Measurements from ENCODE around the gene ANKRD36C. TPM values are rescaled to one million over a fixed set of nuclear protein-coding genes. Genes with fewer than 3 reads are reported as not detected.
"Not testable (repeated sequence)": the region's sequence is repeated elsewhere in the genome, so short reads cannot be mapped to it uniquely, and the experiment has no call there.

The ANKRD36C gene
- 86.4 TPM for total RNA-seq (ENCODE audit: insufficient read depth, low replicate concordance)

- DNase-seq (ENCODE audit: low spot score), result peak; percentile 44
Observed at GRCh38 chr2:95991351-95992094, at the start of gene ANKRD36C. Gene ANKRD36C, minus strand, starts transcription at chr2:95991824. Its CDS starts 116 bp downstream, at chr2:95991708.

GRCh38 chr2:96035554-96035953 is 43.9 kb upstream of the ANKRD36C start:
- DNase-seq (ENCODE audit: low spot score), result not testable (repeated sequence)

GRCh38 chr2:96034792-96035191 is 43.2 kb upstream of the ANKRD36C start, which contains the start of gene GPAT2:
Gene GPAT2, minus strand, starts transcription at chr2:96034916. Its CDS starts 2,557 bp downstream, at chr2:96032359.
- not testable (repeated sequence) for DNase-seq (ENCODE audit: low spot score)

- not testable (repeated sequence) for DNase-seq (ENCODE audit: low spot score)
Observed at GRCh38 chr2:96033997-96034396, 42.4 kb upstream of the ANKRD36C start.

GRCh38 chr2:96027725-96028325 is 36.2 kb upstream of the ANKRD36C start:
- not testable (repeated sequence) for DNase-seq (ENCODE audit: low spot score)

- DNase-seq (ENCODE audit: low spot score), result not testable (repeated sequence)
Observed at GRCh38 chr2:96025755-96026154, 34.1 kb upstream of the ANKRD36C start.

GRCh38 chr2:96025194-96025492 is 33.5 kb upstream of the ANKRD36C start:
- no peak for DNase-seq (ENCODE audit: low spot score)

GRCh38 chr2:96024336-96025193 is 32.9 kb upstream of the ANKRD36C start:
- DNase-seq (ENCODE audit: low spot score), result no peak

- not testable (repeated sequence) for DNase-seq (ENCODE audit: low spot score)
Observed at GRCh38 chr2:96023701-96024100, 32.1 kb upstream of the ANKRD36C start.

GRCh38 chr2:96022701-96023447 is 31.2 kb upstream of the ANKRD36C start:
- peak; percentile 90 for DNase-seq (ENCODE audit: low spot score)

GRCh38 chr2:96022126-96022525 is 30.5 kb upstream of the ANKRD36C start:
- not testable (repeated sequence) for DNase-seq (ENCODE audit: low spot score)

- DNase-seq (ENCODE audit: low spot score), result not testable (repeated sequence)
Observed at GRCh38 chr2:96021142-96021541, 29.5 kb upstream of the ANKRD36C start.

- not testable (repeated sequence) for DNase-seq (ENCODE audit: low spot score)
Observed at GRCh38 chr2:96019909-96020590, 28.4 kb upstream of the ANKRD36C start.

- not testable (repeated sequence) for DNase-seq (ENCODE audit: low spot score)
Observed at GRCh38 chr2:96016321-96016720, 24.7 kb upstream of the ANKRD36C start.

GRCh38 chr2:96012792-96013264 is 21.2 kb upstream of the ANKRD36C start:
- DNase-seq (ENCODE audit: low spot score), result not testable (repeated sequence)

GRCh38 chr2:96012086-96012791 is 20.6 kb upstream of the ANKRD36C start:
- not testable (repeated sequence) for DNase-seq (ENCODE audit: low spot score)

GRCh38 chr2:96011129-96011455 is 19.5 kb upstream of the ANKRD36C start:
- peak; percentile 12 for DNase-seq (ENCODE audit: low spot score)

GRCh38 chr2:96010320-96011128 is 18.9 kb upstream of the ANKRD36C start:
- DNase-seq (ENCODE audit: low spot score), result peak; percentile 94

- DNase-seq (ENCODE audit: low spot score), result not testable (repeated sequence)
Observed at GRCh38 chr2:96009833-96010232, 18.2 kb upstream of the ANKRD36C start.
